HG03460 (cell line): Measurements from ENCODE around the gene TMEM25.
A peak's percentile ranks its signal among the peaks of the same experiment; 100 is the strongest.
"Not testable (repeated sequence)": the region's sequence is repeated elsewhere in the genome, so short reads cannot be mapped to it uniquely, and the experiment has no call there.

Experiments used
- ATAC-seq: cut with Tn5 transposase; IDR thresholded peaks from one replicate; pipeline ENCODE4 v1.9.1; 2021; ENCODE audit not compliant: unreplicated experiment

TMEM25 gene

GRCh38 chr11:118531597-118532084 is 649 bp downstream of the TMEM25 start:
- ATAC-seq: no peak

GRCh38 chr11:118532091-118532490 is 1.1 kb downstream of the TMEM25 start:
- ATAC-seq: no peak

- no peak for ATAC-seq
Measured at GRCh38 chr11:118532852-118533768, 2.1 kb downstream of the TMEM25 start.

- ATAC-seq: no peak
Measured at GRCh38 chr11:118533769-118534729, 3.1 kb downstream of the TMEM25 start.

- ATAC-seq: no peak
Measured at GRCh38 chr11:118535261-118535660, 4.3 kb downstream of the TMEM25 start.

GRCh38 chr11:118536726-118537125 is 5.7 kb downstream of the TMEM25 start:
- ATAC-seq: no peak

GRCh38 chr11:118537409-118537980 is 6.5 kb downstream of the TMEM25 start:
- no peak for ATAC-seq

GRCh38 chr11:118544010-118544646 is 13.1 kb downstream of the TMEM25 start:
- no peak for ATAC-seq

GRCh38 chr11:118544647-118545010 is 13.6 kb downstream of the TMEM25 start:
- no peak for ATAC-seq

GRCh38 chr11:118545533-118545932 is 14.5 kb downstream of the TMEM25 start:
- ATAC-seq: no peak

- no peak for ATAC-seq
Measured at GRCh38 chr11:118547132-118547531, 16.1 kb downstream of the TMEM25 start.

GRCh38 chr11:118552341-118552740 is 21.3 kb downstream of the TMEM25 start:
- ATAC-seq: no peak

GRCh38 chr11:118560806-118561205 is 29.8 kb downstream of the TMEM25 start:
- no peak for ATAC-seq

- ATAC-seq: no peak
Measured at GRCh38 chr11:118565051-118565450, 34.1 kb downstream of the TMEM25 start.

- ATAC-seq: no peak
Measured at GRCh38 chr11:118569670-118570069, 38.7 kb downstream of the TMEM25 start.

GRCh38 chr11:118570787-118571186 is 39.8 kb downstream of the TMEM25 start:
- ATAC-seq: no peak

- ATAC-seq: not testable (repeated sequence)
Measured at GRCh38 chr11:118571701-118572060, 40.7 kb downstream of the TMEM25 start.

GRCh38 chr11:118572061-118572980 is 41.3 kb downstream of the TMEM25 start, which contains the start of gene ARCN1:
TSS of gene ARCN1 (plus strand) at chr11:118572409. CDS start at chr11:118572548, 139 bp downstream.
- ATAC-seq: peak; percentile 76

GRCh38 chr11:118572981-118573550 is 42.1 kb downstream of the TMEM25 start:
- peak; percentile 29 for ATAC-seq
